Measurements from ENCODE around the gene RRAS2. TPM values are rescaled to one million over a fixed set of nuclear protein-coding genes. Genes with fewer than 3 reads are reported as not detected.

RRAS2 gene
- total RNA-seq, 1 donor from 2014 or later = 49.2 TPM

GRCh38 chr11:14340721-14341120 lies 18.3 kb downstream of the RRAS2 start:
- intact Hi-C loops (cut with micrococcal nuclease) = no loop called here

GRCh38 chr11:14339356-14339755 lies 19.6 kb downstream of the RRAS2 start:
- intact Hi-C loops (cut with micrococcal nuclease) = no loop called here

- intact Hi-C loops (cut with micrococcal nuclease) = no loop called here
Measured at GRCh38 chr11:14336507-14337503, 22.2 kb downstream of the RRAS2 start.

GRCh38 chr11:14335712-14336111 lies 23.3 kb downstream of the RRAS2 start:
- intact Hi-C loops (cut with micrococcal nuclease) = no loop called here

GRCh38 chr11:14334893-14335292 lies 24.1 kb downstream of the RRAS2 start:
- intact Hi-C loops (cut with micrococcal nuclease) = no loop called here

GRCh38 chr11:14334192-14334591 lies 24.8 kb downstream of the RRAS2 start:
- intact Hi-C loops (cut with micrococcal nuclease) = no loop called here

GRCh38 chr11:14331476-14332136 lies 27.4 kb downstream of the RRAS2 start:
- intact Hi-C loops (cut with micrococcal nuclease) = no loop called here

- intact Hi-C loops (cut with micrococcal nuclease) = no loop called here
Measured at GRCh38 chr11:14330881-14331280, 28.1 kb downstream of the RRAS2 start.

GRCh38 chr11:14329702-14330101 lies 29.3 kb downstream of the RRAS2 start:
- intact Hi-C loops (cut with micrococcal nuclease) = no loop called here

GRCh38 chr11:14327116-14327515 lies 31.9 kb downstream of the RRAS2 start:
- intact Hi-C loops (cut with micrococcal nuclease) = no loop called here

- intact Hi-C loops (cut with micrococcal nuclease) = loop anchor here (5.0 kb wide), 1 partner anchor 34 kb away; the partner anchor contains the start of gene RRAS2
Measured at GRCh38 chr11:14323118-14323676, 35.8 kb downstream of the RRAS2 start.

GRCh38 chr11:14322510-14322909 lies 36.5 kb downstream of the RRAS2 start:
- intact Hi-C loops (cut with micrococcal nuclease) = loop anchor here (5.0 kb wide), 1 partner anchor 35 kb away; the partner anchor contains the start of gene RRAS2

GRCh38 chr11:14320020-14320419 lies 39.0 kb downstream of the RRAS2 start:
- intact Hi-C loops (cut with micrococcal nuclease) = loop anchor here (1.0 to 5.0 kb wide), 2 partner anchors 37 to 95 kb away; partner anchors contain the start of gene RRAS2

GRCh38 chr11:14318581-14318981 lies 40.4 kb downstream of the RRAS2 start:
- intact Hi-C loops (cut with micrococcal nuclease) = no loop called here

- intact Hi-C loops (cut with micrococcal nuclease) = no loop called here
Measured at GRCh38 chr11:14317659-14318325, 41.2 kb downstream of the RRAS2 start.

GRCh38 chr11:14315130-14315529 lies 43.9 kb downstream of the RRAS2 start:
- intact Hi-C loops (cut with micrococcal nuclease) = no loop called here

- intact Hi-C loops (cut with micrococcal nuclease) = no loop called here
Measured at GRCh38 chr11:14314127-14314526, 44.9 kb downstream of the RRAS2 start.

GRCh38 chr11:14312736-14313438 lies 46.1 kb downstream of the RRAS2 start:
- intact Hi-C loops (cut with micrococcal nuclease) = no loop called here

- intact Hi-C loops (cut with micrococcal nuclease) = no loop called here
Measured at GRCh38 chr11:14310679-14311078, 48.3 kb downstream of the RRAS2 start.

GRCh38 chr11:14309425-14310192 lies 49.4 kb downstream of the RRAS2 start:
- intact Hi-C loops (cut with micrococcal nuclease) = loop anchor here (10.0 kb wide), 1 partner anchor 45 kb away; the partner anchor contains the start of gene RRAS2

Measured in T-helper 2 cell treated with Interferon-gamma antibody and Interleukin-4, amounts not matched to agents 100 ng/mL and 5 ng/mL, for 36 hours (primary cell).